HCT116 (cell line): ENCODE measurements around the gene CACNA2D3. TPM values are rescaled to one million over a fixed set of nuclear protein-coding genes. Genes with fewer than 3 reads are reported as not detected.

Experiments used
- ATAC-seq: fragments of 200-7000 bp; cut with Tn5 transposase; 2 replicates; pipeline ENCODE4 v1.9.1; 2020; ENCODE audit warnings: mild to moderate bottlenecking, moderate library complexity
- BruUV-seq: library from RNA; stranded (reverse); fragments of 400-500 nt; replicated peaks from 2 replicates; lab custom pipeline; 2021; lab: Mats Ljungman, UMichigan
- CTCF ChIA-PET: fragments of 300-600 bp; sonication (Branson Sonifier 250); formaldehyde crosslinking; loops from one replicate; lab custom pipeline; 2021; ENCODE audit warnings: antibody characterized with exemption; lab: Charles Lee
- POLR2A ChIA-PET: fragments of 300-600, 350-600 bp; sonication (Branson Sonifier 250); formaldehyde crosslinking; loops from one replicate; lab custom pipeline; 2021; ENCODE audit warnings: antibody characterized with exemption; lab: Charles Lee
- RAD21 ChIA-PET, 2 experiments: fragments of 300-600 bp; sonication (Branson Sonifier 250); formaldehyde crosslinking; loops; one replicate each; lab custom pipeline; 2023; ENCODE audit warnings: low total read pairs in 2 of 2; ENCODE audit not compliant: uncharacterized antibody in 2 of 2, unreplicated experiment in 2 of 2, low non-redundant PET in 1 of 2; lab: Charles Lee
- DNase-seq: peaks from one replicate; pipeline ENCODE4 v3.0.0-alpha.2; 2010; ENCODE audit warnings: low read depth, low spot score
- H2AFZ ChIP-seq: fragments of 200-600 bp; shearing (Covaris generic), sonication (generic); 2 replicates; pipeline ENCODE4 v1.6.1; 2017; ENCODE audit warnings: low read depth, mixed run types, mixed read lengths, antibody characterized with exemption, low read length; ENCODE audit not compliant: poor library complexity, severe bottlenecking
- H3K27ac ChIP-seq: 2 replicates; pipeline ENCODE4 v1.5.1; 2012; ENCODE audit warnings: low read depth, low read length
- H3K27me3 ChIP-seq: fragments of 200-600 bp; sonication (generic); 2 replicates; pipeline ENCODE4 v1.6.1; 2016; ENCODE audit warnings: mixed run types, low read length, mixed read lengths; ENCODE audit not compliant: insufficient read depth
- H3K36me3 ChIP-seq, 2 experiments: fragments of 200-500 bp in 1 of 2; fragments of 200-600 bp in 1 of 2; sonication (Bioruptor generic) in 1 of 2; sonication (generic) in 1 of 2; 2 replicates each; pipeline versions ENCODE4 v1.5.1 to v1.6.1; 2014 to 2016; ENCODE audit warnings: low read length in 2 of 2, inconsistent platforms in 1 of 2, mixed read lengths in 1 of 2, mixed run types in 1 of 2; ENCODE audit not compliant: insufficient read depth in 2 of 2, control insufficient read depth in 1 of 2
- H3K4me1 ChIP-seq, 2 experiments: fragments of 200-600 bp in 1 of 2; sonication (generic) in 1 of 2; 2 replicates each; pipeline versions ENCODE4 v1.5.1 to v1.6.1; 2012 to 2017; ENCODE audit warnings: low read length in 2 of 2, inconsistent platforms in 1 of 2, mild to moderate bottlenecking in 1 of 2, mixed read lengths in 1 of 2, mixed run types in 1 of 2, moderate library complexity in 1 of 2; ENCODE audit not compliant: insufficient read depth in 2 of 2, control insufficient read depth in 1 of 2
- H3K4me2 ChIP-seq: fragments of 200-600 bp; sonication (generic); 2 replicates; pipeline ENCODE4 v1.6.1; 2017; ENCODE audit warnings: mixed run types, low read length, mixed read lengths
- H3K4me3 ChIP-seq, 2 experiments: fragments of 200-600 bp in 1 of 2; sonication (generic) in 1 of 2; replicated peaks in 1 of 2; 2 replicates each; pipeline ENCODE4 v1.5.1; 2011 to 2016; ENCODE audit warnings: low read length in 2 of 2, control low read depth in 1 of 2, low read depth in 1 of 2, mild to moderate bottlenecking in 1 of 2, mixed read lengths in 1 of 2, mixed run types in 1 of 2
- H3K79me2 ChIP-seq: fragments of 200-600 bp; sonication (generic); 2 replicates; pipeline ENCODE4 v1.6.1; 2017; ENCODE audit warnings: mild to moderate bottlenecking, mixed run types, low read length, moderate library complexity, mixed read lengths; ENCODE audit not compliant: insufficient read depth
- H3K9ac ChIP-seq: fragments of 200-600 bp; sonication (generic); 2 replicates; pipeline ENCODE4 v1.6.1; 2016; ENCODE audit warnings: low read length, mixed read lengths
- H3K9me2 ChIP-seq: fragments of 200-600 bp; sonication (generic), shearing (Covaris generic); 2 replicates; pipeline ENCODE4 v1.6.1; 2017; ENCODE audit warnings: mixed run types, mild to moderate bottlenecking, moderate library complexity; ENCODE audit not compliant: insufficient read depth
- H3K9me3 ChIP-seq, 2 experiments: fragments of 200-500 bp in 1 of 2; fragments of 200-600 bp in 1 of 2; sonication (Bioruptor generic) in 1 of 2; sonication (generic) in 1 of 2; 2 replicates each; pipeline ENCODE4 v1.6.1; 2014 to 2017; ENCODE audit warnings: low read length in 2 of 2, mixed read lengths in 2 of 2, inconsistent platforms in 1 of 2, low read depth in 1 of 2, mild to moderate bottlenecking in 1 of 2, mixed run types in 1 of 2, moderate library complexity in 1 of 2; ENCODE audit not compliant: control insufficient read depth in 1 of 2, insufficient read depth in 1 of 2
- H4K20me1 ChIP-seq: fragments of 200-600 bp; sonication (generic), shearing (Covaris generic); 2 replicates; pipeline ENCODE4 v1.6.1; 2017; ENCODE audit warnings: mixed run types, mild to moderate bottlenecking, moderate library complexity; ENCODE audit not compliant: insufficient read depth
- CBX3 ChIP-seq: IDR thresholded peaks from 2 replicates; pipeline ENCODE4 v1.6.1; 2012; ENCODE audit warnings: low read depth
- CEBPB ChIP-seq: IDR thresholded peaks from 2 replicates; pipeline ENCODE4 v1.6.1; 2012; ENCODE audit warnings: low read depth
- CTCF ChIP-seq, 3 experiments: fragments of 200-600 bp in 1 of 3; sonication (generic) in 1 of 3; IDR thresholded peaks in 2 of 3; conservative IDR thresholded peaks in 1 of 3; 2 replicates each; pipeline ENCODE4 v1.5.1; 2012 to 2017; ENCODE audit warnings: low read depth in 2 of 3, low read length in 2 of 3, antibody characterized with exemption in 1 of 3, borderline replicate concordance in 1 of 3, control low read depth in 1 of 3, mild to moderate bottlenecking in 1 of 3, mixed read lengths in 1 of 3, mixed run types in 1 of 3, moderate library complexity in 1 of 3; ENCODE audit not compliant: insufficient read depth in 1 of 3
- EGR1 ChIP-seq: IDR thresholded peaks from 2 replicates; pipeline ENCODE4 v1.6.1; 2012; ENCODE audit warnings: low read depth
- EZH2 ChIP-seq: fragments of 200-600 bp; sonication (generic); IDR thresholded peaks from 2 replicates; pipeline ENCODE4 v1.6.1; 2017; ENCODE audit warnings: antibody characterized with exemption, mixed run types
- MAX ChIP-seq: IDR thresholded peaks from 2 replicates; pipeline ENCODE4 v1.6.1; 2012
- POLR2AphosphoS5 ChIP-seq: IDR thresholded peaks from 2 replicates; pipeline ENCODE4 v1.6.1; 2011; ENCODE audit warnings: mild to moderate bottlenecking, low read depth, low read length, moderate library complexity
- SIN3A ChIP-seq: IDR thresholded peaks from 2 replicates; pipeline ENCODE4 v1.6.1; 2012; ENCODE audit warnings: low read depth
- SP1 ChIP-seq: IDR thresholded peaks from 2 replicates; pipeline ENCODE4 v1.6.1; 2012; ENCODE audit warnings: low read depth
- SRF ChIP-seq: IDR thresholded peaks from 2 replicates; pipeline ENCODE4 v1.6.1; 2012; ENCODE audit warnings: low read depth
- TCF7L2 ChIP-seq: IDR thresholded peaks from 2 replicates; pipeline ENCODE4 v1.7.0; 2011; ENCODE audit warnings: borderline replicate concordance, inconsistent platforms; ENCODE audit not compliant: insufficient read depth, insufficient read length; ENCODE audit errors: extremely low read depth
- YY1 ChIP-seq: IDR thresholded peaks from 2 replicates; pipeline ENCODE4 v1.6.1; 2011; ENCODE audit warnings: low read length, low read depth, moderate library complexity, mild to moderate bottlenecking; ENCODE audit not compliant: insufficient replicate concordance; ENCODE audit errors: extremely low read depth
- ZFX ChIP-seq: fragments of 450-650 bp; IDR thresholded peaks from 2 replicates; pipeline ENCODE4 v1.6.1; 2017
- intact Hi-C: fragments of 100-400 bp; cut with micrococcal nuclease; formaldehyde crosslinking; loops from 2 replicates; pipeline ENCODE4 v1.10.0; 2022
- total RNA-seq: library from RNA; stranded (reverse); gene quantifications from one replicate; pipeline ENCODE4 v1.2.1, GENCODE V29; 2021; ENCODE audit not compliant: unreplicated experiment

Gene CACNA2D3
- total RNA-seq, 1 experiment from 2014 or later: 0.20 TPM

GRCh38 chr3:54120657-54121413 is 1.5 kb upstream of the CACNA2D3 start:
- Histone ChIP-seq H3K36me3 (no peaks in the 10 kb centered on the region), H3K79me2 (no peaks in the 10 kb centered on the region), H3K9ac (no peak overlapping the region), H3K27me3 (peaks cover 14% of the 10 kb centered on the region; the same call in 1 of the 2 replicates), H3K4me3 (no peak overlapping the region)
- no peak for TF ChIP-seq CEBPB
- no peak for TF ChIP-seq TCF7L2
- TF ChIP-seq CBX3: no peak
- TF ChIP-seq EZH2: no peak
- no peak for TF ChIP-seq YY1
- TF ChIP-seq, all 23 proteins: peak for 0
- CTCF ChIA-PET: no interaction called here
- no peaks in the 10 kb centered on the region for H4K20me1 ChIP-seq
- H3K27ac ChIP-seq: no peak overlapping the region
- POLR2A ChIA-PET: no interaction called here
- intact Hi-C loops: no loop called here
- ATAC-seq (no peak), DNase-seq (no peak)
- no peak overlapping the region for H3K4me2 ChIP-seq
- no peaks in the 10 kb centered on the region for H3K4me1 ChIP-seq
- no peaks in the 10 kb centered on the region for H3K9me3 ChIP-seq
- RAD21 ChIA-PET: no interaction called here
- no peaks in the 10 kb centered on the region for H3K9me2 ChIP-seq
- BruUV-seq: no TSS peak
- no peak overlapping the region for H2AFZ ChIP-seq

- H3K27ac ChIP-seq: no peak overlapping the region
- ATAC-seq (peak; percentile 47), DNase-seq (no peak)
- no peak overlapping the region for H3K4me2 ChIP-seq
- H3K4me1 ChIP-seq: no peaks in the 10 kb centered on the region
- ChIA-PET RAD21 (no interaction called here), POLR2A (no interaction called here), CTCF (no interaction called here)
- peaks cover 20% of the 10 kb centered on the region for H3K27me3 ChIP-seq
- no TSS peak for BruUV-seq
- no peak overlapping the region for H2AFZ ChIP-seq
- intact Hi-C loops: no loop called here
- no peak overlapping the region for H3K4me3 ChIP-seq
- no peaks in the 10 kb centered on the region for H3K36me3 ChIP-seq
- H3K79me2 ChIP-seq: no peaks in the 10 kb centered on the region
- H4K20me1 ChIP-seq: no peaks in the 10 kb centered on the region
- no peaks in the 10 kb centered on the region for H3K9me2 ChIP-seq
- no peak overlapping the region for H3K9ac ChIP-seq
- no peaks in the 10 kb centered on the region for H3K9me3 ChIP-seq
- TF ChIP-seq SP1: no peak
- TF ChIP-seq EGR1: no peak
- TF ChIP-seq ZFX: no peak
- TF ChIP-seq CEBPB: no peak
- TF ChIP-seq CTCF (IDR thresholded peaks at IDR 0.05 in 2 of 3, conservative IDR thresholded peaks at IDR 0.05 in 1 of 3; ENCODE audit: borderline replicate concordance in 1 of 3, insufficient read depth in 1 of 3, low read depth in 2 of 3, low read length in 2 of 3): no peak
- TF ChIP-seq POLR2AphosphoS5: no peak
- TF ChIP-seq MAX: no peak
- TF ChIP-seq YY1: no peak
- TF ChIP-seq SRF: no peak
- TF ChIP-seq SIN3A: no peak
- TF ChIP-seq EZH2: no peak
These were observed 683 bp upstream of the CACNA2D3 start for GRCh38 chr3:54121414-54122323.
